ENCODE results near the gene STAT2.
"Not testable (repeated sequence)": the region's sequence is repeated elsewhere in the genome, so short reads cannot be mapped to it uniquely, and the experiment has no call there.

STAT2 gene

DNA sequence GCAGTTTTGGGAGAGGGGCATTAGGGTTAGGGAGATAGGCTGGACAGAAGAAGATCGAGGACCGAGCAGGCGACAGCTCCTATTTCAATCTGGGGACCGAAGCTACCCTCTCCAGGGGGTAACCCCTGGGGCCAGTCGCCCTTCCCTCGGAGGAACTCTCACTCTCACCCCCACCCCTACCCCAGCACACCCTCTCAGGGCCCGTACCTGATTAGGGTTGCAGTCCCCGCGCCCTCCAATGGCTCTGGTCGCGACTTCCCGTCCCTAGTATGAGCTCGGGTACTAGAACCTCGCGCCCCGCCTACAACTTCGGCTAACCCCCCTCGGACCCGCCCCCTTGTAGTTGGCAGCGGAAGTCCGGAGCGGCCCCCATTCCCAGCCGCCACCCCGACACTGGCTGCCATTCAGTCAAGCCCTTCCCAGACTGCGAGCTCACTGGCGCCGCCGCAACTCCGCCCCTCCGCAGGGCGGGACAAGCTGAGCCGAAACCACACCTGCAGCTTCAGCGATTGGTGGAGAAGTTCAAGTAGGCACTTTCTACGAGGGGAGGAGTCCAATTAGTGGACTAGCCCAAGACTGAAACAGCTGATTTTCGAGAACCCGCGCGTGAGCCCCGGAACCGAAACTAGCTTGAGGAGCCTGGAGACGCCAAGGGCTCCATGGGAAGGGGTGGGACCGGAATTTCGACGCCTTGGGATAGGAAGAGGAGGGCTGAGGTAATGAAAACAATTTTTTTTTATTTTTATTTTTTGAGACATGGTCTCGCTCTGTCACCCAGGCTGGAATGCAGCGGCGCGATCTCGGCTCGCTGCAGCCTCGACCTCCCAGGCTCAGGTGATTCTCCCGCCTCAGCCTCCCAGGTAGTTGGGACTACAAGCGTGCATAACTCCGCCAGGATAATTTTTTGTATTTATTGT lies at the start of gene STAT2:
TSS of gene STAT2 (minus strand) at position 257 of the 917 bp plus-strand sequence. CDS start 3,536 bp downstream, outside the sequence.
- DNase-seq (ENCODE audit: insufficient read length, low spot score): peak; percentile 98
- peak; percentile 95 for FAIRE-seq

DNA sequence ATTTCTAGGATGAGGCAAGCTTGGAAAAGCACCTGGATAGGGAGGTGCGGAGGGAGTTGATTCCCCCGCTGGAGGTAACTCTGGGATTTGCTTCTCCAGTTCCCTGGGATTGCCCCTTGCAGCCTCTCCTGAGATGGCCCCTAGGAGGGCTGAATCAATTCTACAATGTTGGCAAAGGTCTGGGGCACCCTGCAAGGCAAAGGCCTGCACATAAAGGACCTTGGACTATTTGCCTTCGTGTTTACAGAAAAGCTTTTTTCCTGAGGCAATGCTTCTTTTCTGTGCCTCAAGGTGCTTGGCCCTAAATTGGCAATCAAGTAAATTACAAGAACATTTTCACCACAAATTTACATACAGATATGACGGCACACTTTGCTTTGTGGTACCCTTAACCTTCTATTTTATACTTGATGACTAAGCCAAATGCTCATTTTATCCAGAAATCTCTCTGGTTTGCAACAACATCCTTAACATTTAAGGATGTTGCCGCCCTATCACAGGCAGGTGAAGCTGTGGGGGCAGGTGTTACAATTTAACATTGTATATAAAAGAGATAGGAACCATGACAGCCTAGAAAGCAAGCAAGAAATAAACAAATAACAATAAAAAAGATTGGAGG lies 49.0 kb upstream of the STAT2 start:
- FAIRE-seq: no peak

DNA sequence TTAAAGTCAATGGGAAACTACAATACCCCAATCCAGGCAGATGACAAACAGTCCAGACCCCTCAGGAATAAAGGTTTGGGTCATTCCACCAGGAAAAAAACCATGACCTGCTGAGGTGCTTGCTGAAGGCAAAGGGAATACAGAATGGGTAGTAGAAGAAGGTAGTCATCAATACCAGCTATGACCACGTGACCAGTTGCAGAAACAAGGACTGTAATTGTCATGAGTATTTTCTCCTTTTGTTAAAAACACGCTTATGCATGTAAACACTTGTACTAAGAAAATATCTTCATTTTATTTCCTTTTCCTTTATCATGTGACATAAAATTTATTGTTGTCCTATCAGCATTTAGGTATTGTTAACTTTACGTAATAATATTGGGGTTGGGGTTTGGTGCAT lies 44.3 kb upstream of the STAT2 start:
- DNase-seq (ENCODE audit: insufficient read length, low spot score); FAIRE-seq: not testable (repeated sequence)

More for the DNA sequence above, 49.0 kb upstream of the STAT2 start:
- no peak for DNase-seq (ENCODE audit: insufficient read length, low spot score)

DNA sequence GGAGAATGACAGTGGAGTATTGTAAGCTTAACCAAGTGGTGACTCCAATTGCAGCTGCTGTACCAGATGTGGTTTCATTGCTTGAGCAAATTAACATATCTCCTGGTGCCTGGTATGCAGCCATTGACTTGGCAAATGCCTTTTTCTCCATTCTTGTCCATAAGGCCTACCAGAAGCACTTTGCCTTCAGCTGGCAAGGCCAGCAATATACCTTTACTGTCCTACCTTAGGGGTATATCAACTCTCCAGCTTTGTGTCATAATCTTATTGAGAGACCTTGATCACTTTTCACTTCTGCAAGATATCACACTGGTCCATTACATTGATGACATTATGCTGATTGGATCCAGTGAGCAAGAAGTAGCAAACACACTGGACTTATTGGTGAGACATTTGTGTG lies 41.7 kb upstream of the STAT2 start:
- not testable (repeated sequence) for FAIRE-seq; DNase-seq (ENCODE audit: insufficient read length, low spot score)

DNA sequence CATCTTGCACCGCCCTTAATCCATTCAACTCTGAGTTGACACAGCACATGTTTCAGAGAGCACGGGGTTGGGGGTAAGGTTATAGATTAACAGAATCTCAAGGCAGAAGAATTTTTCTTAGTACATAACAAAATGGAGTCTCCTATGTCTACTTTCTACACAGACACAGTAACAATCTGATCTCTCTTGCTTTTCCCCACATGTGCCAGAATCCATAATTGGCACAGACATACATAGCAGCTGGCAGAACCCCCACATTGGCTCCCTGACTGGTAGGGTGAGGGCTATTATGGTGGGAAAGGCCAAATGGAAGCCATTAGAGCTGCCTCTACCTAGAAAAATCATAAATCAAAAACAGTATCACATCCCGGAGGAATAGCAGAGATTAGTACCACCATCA lies 41.2 kb upstream of the STAT2 start:
- not testable (repeated sequence) for FAIRE-seq; DNase-seq (ENCODE audit: insufficient read length, low spot score)

DNA sequence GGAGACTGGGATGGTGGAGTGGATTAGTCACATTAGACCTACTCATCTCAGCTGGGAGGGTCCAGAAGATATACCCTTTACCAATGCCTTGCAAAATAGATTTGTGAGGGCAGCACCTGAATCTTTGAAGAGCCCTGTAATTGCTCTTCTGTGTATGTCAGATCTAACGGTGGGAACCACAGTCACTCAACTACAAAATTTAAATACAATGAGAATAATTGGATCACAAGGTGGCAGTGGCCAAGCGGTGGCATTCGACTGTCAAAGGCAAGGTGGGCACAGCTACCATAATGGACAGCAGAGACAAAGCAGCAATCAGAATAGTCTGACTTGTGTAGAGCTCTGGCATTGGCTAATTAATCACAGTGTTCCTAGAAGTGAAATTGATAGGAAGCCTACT lies 39.6 kb upstream of the STAT2 start:
- FAIRE-seq: not testable (repeated sequence)

DNA sequence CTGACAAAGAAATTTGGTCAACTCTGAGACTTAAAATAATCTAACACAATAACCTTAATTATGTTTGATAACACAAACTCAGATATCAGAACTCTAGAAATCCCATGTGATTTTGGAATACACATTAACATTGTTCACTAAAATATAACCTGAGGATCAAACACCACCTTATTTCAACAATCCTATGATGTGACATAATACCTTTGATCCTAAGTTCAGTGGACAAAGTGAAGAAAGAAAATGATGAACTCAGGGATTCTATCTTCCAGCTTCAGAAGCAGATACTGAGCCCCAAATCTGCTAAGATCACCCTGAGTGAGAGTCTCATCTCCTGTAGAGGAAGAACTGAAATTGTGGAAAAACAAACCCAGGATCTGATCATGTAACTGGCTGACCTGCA lies 38.4 kb upstream of the STAT2 start:
- DNase-seq (ENCODE audit: insufficient read length, low spot score) (no peak), FAIRE-seq (no peak)

More for the DNA sequence above, 39.6 kb upstream of the STAT2 start:
- DNase-seq (ENCODE audit: insufficient read length, low spot score): not testable (repeated sequence)

DNA sequence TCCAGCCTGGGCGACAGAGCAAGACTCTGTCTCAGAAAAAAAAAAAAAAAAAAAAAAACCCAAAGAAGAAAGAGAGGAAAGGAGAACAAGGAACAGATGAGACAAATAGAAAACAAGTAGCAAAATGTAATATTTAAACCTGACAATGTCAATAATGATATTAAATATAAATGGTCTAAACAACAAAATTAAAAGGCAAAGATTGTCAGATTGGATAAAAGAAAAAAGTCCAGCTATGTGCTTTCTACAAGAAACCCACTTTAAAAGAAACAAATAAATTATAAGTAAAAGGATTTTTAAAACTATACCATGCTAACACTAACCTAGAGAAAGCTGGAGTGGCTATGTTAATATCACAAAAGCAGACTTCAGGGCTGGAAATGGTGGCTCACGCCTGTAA lies 32.4 kb upstream of the STAT2 start:
- DNase-seq (ENCODE audit: insufficient read length, low spot score) (no peak), FAIRE-seq (no peak)

DNA sequence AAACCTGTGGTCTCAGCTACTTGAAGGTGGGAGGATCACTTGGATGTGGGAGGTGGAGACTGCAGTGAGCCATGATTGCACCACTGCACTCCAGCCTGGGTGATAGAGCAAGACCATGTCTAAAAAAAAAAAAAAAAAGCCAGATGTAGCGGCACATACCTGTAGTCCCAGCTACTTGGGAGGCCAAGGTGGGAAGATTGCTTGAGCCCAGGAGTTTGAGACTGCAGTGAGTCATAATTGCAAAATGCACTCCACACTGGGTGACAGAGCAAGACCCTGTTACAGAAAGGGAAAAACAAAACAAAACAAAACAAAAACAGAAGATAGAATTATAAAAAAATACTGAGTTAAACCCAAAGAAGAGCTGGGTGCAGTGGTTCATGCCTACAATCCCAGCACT lies 31.8 kb upstream of the STAT2 start:
- DNase-seq (ENCODE audit: insufficient read length, low spot score) (no peak), FAIRE-seq (no peak)

DNA sequence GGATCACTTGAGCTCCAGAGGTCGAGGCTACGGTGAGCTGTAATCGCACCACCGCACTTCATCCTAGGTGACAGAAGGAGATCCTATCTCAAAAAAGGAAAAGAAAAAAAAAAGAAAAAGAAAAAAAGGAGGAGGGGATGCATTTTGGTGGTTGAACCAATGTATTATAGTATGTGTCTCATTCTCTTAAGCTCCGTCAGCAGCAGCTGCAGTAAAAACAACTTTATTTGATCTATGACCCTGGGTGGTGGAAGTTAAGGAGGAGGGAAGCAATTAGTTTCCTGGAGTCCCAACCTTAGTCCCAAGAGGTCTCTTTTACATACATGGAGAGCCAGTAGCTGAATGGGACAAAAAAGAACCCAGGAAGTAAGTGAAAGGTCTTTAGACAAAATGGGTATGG lies 29.5 kb upstream of the STAT2 start:
- DNase-seq (ENCODE audit: insufficient read length, low spot score): no peak

DNA sequence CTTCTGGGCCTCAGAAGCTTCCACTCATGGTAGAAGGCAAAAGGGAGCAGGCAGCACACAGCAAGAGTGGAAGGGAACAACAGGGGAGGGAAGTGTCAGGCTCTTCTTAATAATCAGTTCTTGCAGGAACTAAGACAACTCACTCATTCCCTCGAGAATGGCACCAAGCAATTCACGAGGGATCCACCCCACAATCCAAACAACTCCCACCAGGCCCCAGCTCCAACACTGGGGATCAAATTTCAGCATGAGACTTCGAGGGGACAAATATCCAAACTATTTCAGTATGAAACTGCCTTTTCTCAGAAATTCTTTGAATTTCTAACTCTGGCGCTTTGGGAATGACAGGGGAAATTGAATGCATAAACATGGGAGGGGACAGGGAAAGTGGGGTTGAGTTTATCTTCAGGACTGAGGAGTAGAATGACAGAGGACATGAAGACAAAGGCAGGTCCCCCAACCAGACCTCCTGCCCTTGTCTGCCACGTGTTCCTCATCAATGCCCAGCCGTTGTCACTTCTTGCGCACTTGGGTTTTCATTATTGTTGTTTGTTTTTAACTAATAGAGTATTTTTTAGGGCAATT lies 27.3 kb upstream of the STAT2 start:
- FAIRE-seq (no peak), DNase-seq (ENCODE audit: insufficient read length, low spot score) (peak; percentile 26)

More for the DNA sequence above, 29.5 kb upstream of the STAT2 start:
- FAIRE-seq: no peak

DNA sequence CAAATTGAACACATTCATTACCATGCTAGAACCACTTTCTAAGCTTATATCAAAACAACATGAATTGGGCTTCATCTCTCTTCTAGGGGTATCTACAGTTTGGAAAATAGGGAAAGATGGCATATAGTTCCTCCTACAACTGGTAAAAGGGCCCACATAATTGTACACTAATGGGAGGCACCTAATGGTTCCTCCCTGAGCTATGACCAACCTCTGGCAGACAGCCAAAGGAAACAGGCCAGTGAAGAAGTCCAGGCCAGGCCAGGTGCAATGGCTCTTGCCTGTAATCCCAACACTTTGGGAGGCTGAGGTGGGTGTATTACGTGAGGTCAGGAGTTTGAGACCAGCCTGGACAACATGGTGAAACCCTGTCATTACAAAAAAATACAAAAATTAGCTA lies 26.0 kb upstream of the STAT2 start:
- FAIRE-seq: no peak
- DNase-seq (ENCODE audit: insufficient read length, low spot score): no peak

DNA sequence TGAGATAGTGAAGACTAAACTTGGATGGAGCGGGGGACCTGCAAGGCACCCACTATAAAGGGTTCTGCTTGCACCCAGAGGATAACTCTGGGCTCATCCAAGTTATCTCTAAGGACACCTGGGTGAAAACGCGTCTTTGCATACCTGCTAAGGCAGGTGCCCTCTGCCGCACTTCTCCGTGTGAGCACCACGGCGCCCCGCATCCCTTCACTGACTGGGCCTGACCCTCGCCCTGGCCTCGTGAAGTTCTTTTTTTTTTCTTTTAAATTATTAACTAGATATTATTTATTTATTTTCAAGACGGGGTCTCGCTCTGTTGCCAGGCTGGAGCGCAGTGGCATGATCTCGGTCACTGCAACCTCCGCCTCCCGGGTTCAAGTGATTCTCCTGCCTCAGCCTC lies 22.7 kb upstream of the STAT2 start:
- DNase-seq (ENCODE audit: insufficient read length, low spot score): no peak
- no peak for FAIRE-seq

DNA sequence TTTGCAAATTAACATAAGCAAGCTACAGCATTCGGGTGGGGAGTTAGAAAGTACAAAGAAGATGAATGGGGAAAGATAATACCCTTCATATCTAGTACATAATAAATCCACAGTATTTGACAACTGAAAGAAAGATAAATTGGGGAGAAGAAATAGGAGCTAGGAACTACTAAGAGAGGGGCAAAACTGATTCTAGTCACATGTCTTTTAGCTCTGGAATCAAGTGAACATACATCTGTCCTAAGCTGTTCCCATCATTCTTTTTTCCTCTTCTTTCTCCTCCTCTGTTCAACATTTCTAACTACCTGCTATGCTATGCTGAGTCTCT lies 18.0 kb upstream of the STAT2 start:
- no peak for FAIRE-seq
- no peak for DNase-seq (ENCODE audit: insufficient read length, low spot score)

DNA sequence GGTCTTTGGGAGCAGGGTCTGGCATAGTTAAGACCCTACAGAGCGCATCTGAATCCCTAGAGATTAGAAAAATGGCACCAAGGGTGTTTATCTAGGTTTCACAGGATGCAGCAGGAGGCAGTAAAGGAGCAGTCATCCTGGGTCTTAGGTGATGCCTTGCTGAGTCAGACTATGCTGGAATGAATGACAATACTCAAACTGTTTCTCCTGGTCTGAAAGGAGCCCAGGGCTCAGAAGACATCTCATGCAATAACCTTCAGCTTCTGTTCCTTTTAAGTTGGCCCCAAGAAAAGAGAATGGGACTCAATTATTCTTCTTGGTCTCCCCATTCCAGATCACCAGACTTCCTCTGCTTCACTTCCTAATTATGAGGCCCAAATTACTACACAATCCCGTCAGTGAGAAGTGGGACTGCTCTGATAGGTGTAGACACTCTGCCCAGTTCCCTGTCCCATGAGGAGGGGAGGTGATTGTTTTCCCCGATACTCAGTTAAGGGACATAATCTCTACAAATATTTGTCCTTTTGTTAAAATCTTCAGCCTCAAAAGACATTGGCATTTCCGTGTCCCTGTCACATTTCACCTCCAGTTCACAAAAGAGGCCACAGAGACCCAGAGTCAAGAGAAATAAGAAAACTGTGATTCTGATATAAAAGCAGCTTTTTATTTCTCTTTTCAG lies 17.5 kb upstream of the STAT2 start:
- FAIRE-seq (no peak), DNase-seq (ENCODE audit: insufficient read length, low spot score) (peak; percentile 29)

DNA sequence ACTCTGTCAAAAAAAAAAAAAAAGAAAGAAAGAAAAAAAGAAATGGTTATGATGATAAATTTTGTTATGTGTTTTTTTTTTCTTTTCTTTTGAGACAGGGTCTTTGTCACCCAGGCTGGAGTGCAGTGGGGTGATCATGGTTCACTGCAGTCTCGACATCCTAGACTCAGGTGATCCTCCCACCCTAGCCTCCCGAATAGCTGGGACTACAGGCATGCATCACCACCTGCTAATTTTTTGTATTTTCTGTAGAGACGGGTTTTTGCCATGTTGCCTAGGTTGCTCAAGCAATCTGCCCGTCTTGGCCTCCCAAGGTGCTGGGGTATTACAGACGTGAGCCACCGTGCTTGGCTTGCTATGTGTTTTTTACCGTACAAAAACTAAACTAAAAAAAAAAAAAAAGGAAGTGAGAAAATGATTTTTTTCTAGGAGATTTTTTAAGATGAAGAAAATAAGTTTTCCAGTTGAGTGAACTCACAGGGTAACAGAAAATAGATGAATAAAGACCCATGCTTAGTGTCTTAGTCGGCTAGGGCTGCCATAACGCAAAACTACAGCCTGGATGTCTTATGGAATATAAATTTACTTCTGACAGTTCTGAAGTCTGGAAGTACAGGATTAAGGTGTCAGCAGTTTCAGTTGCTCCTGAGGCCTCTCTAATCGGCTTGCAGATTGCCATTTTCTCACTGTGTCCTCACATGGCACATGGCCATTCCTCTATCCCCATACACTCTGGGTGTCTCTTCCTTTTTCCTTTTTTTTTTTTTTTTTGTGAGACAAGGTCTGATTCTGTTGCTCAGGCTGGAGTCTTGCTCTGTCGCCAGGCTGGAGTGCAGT lies 15.9 kb upstream of the STAT2 start:
- FAIRE-seq (no peak), DNase-seq (ENCODE audit: insufficient read length, low spot score) (no peak)

DNA sequence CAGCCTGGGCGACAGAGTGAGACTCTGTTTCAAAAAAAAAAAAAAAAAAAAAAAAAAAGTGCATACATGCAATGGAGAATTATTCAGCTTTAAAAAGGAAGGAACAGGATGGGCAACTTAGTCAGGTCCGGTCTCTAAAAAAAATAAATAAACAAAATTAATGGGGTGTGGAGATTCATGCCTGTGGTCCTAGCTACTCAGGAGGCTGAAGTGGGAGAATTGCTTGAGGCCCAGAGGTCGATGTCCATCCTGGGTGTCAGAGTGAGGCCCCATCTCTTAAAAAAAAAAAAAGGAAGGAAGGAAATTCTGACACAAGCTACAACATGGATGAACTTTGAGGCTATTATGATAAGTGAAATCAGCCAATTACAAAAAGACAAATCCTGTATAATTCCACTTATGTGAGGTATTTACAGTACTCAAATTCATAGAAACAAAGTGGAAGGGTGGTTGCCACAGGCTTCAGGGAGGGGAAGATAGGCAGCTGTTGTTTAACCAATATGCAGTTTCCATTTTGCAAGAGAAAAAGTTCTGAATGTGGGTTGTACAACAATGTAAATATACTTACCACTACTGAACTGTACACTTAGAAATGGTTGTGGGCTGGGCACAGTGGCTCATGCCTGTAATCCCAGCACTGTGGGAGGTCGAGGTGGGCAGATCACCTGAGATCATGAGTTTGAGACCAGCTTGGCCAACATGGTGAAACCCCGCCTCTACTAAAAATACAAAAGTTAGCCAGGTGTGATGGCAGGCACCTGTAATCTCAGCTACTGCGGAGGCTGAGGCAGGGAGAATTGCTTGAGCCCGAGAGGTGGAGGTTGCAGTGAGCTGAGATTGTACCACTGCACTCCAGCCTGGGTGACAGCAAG lies 15.1 kb upstream of the STAT2 start:
- DNase-seq (ENCODE audit: insufficient read length, low spot score) (no peak), FAIRE-seq (no peak)

DNA sequence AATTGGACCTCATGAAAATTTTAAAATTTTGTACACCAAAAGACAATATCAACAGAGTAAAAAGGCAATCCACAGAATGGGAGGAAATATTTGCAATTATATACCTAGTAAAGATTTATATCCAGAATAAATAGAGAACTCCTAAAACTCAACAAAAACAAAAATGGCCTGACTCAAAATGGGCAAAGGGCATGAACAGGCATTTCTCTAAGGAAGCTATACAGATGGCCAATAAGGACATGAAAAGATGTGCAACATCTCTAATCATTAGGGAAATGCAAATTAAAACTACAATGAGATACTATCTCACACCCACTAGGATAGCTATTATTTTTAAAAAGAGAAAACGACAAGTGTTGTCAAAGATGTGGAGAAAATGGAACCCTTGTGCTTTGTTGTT lies 13.6 kb upstream of the STAT2 start:
- FAIRE-seq (no peak), DNase-seq (ENCODE audit: insufficient read length, low spot score) (no peak)

DNA sequence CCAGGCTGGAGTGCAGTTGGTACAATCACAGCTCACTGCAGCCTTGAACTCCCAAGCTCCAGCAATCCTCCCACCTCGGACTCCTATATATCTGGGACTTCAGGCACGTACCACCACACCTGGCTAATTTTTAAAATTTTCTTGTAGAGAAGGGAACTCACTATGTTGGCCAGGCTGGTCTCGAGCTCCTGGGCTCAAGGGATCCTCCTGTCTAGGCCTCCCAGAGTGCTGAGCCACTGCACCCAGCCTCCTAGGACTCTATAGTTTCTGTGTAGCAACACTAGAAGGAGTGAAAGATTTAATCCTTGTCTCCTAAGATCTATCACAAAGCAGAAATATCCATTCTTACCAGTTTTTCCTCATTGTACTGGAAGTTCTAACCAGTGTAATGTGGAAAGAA lies 7.0 kb upstream of the STAT2 start:
- DNase-seq (ENCODE audit: insufficient read length, low spot score) (no peak), FAIRE-seq (no peak)

Measured in HTR-8/SVneo (cell line).